Glomerular visceral epithelial cell (primary cell): Measurements from ENCODE around the gene B3GNT2.

Experiments used
- DNase-seq: peaks from one replicate; pipeline ENCODE4 v3.0.0-alpha.2; 2016; ENCODE audit errors: extremely low spot score

The B3GNT2 gene

GRCh38 chr2:62205554-62205953 is 9.6 kb downstream of the B3GNT2 start:
- DNase-seq, result no peak

- DNase-seq, result no peak
Measured at GRCh38 chr2:62206024-62206423, 10.1 kb downstream of the B3GNT2 start.

GRCh38 chr2:62207491-62207890 is 11.6 kb downstream of the B3GNT2 start:
- no peak for DNase-seq

- DNase-seq, result no peak
Measured at GRCh38 chr2:62208074-62208757, 12.3 kb downstream of the B3GNT2 start.

GRCh38 chr2:62208758-62209114 is 12.8 kb downstream of the B3GNT2 start:
- DNase-seq, result no peak

- DNase-seq, result no peak
Measured at GRCh38 chr2:62209427-62209991, 13.6 kb downstream of the B3GNT2 start.

GRCh38 chr2:62215306-62216064 is 19.6 kb downstream of the B3GNT2 start:
- DNase-seq, result no peak

- DNase-seq, result no peak
Measured at GRCh38 chr2:62216113-62216512, 20.2 kb downstream of the B3GNT2 start.

GRCh38 chr2:62216616-62217015 is 20.7 kb downstream of the B3GNT2 start:
- peak; percentile 48 for DNase-seq

GRCh38 chr2:62217421-62217820 is 21.5 kb downstream of the B3GNT2 start:
- no peak for DNase-seq

- no peak for DNase-seq
Measured at GRCh38 chr2:62217970-62218369, 22.1 kb downstream of the B3GNT2 start.

- no peak for DNase-seq
Measured at GRCh38 chr2:62219407-62220159, 23.7 kb downstream of the B3GNT2 start.

GRCh38 chr2:62221141-62221540 is 25.2 kb downstream of the B3GNT2 start:
- peak; percentile 50 for DNase-seq

- DNase-seq, result no peak
Measured at GRCh38 chr2:62222171-62222570, 26.3 kb downstream of the B3GNT2 start.

GRCh38 chr2:62222674-62223073 is 26.8 kb downstream of the B3GNT2 start:
- DNase-seq, result no peak

- no peak for DNase-seq
Measured at GRCh38 chr2:62224976-62225375, 29.1 kb downstream of the B3GNT2 start.

- DNase-seq, result no peak
Measured at GRCh38 chr2:62227386-62228075, 31.6 kb downstream of the B3GNT2 start.

- no peak for DNase-seq
Measured at GRCh38 chr2:62229082-62229605, 33.2 kb downstream of the B3GNT2 start.

- no peak for DNase-seq
Measured at GRCh38 chr2:62231541-62231940, 35.6 kb downstream of the B3GNT2 start.

- DNase-seq, result no peak
Measured at GRCh38 chr2:62234755-62235655, 39.1 kb downstream of the B3GNT2 start.
